ENCODE measurements around the gene ABCA7. TPM values are rescaled to one million over a fixed set of nuclear protein-coding genes. Genes with fewer than 3 reads are reported as not detected.

ABCA7 gene
- total and polyA plus RNA-seq, 2 of the 8 experiments (the other 6 are each of a cell fraction or from before 2014, with no cell fraction given) = 10.4 to 25.6 TPM

GRCh38 chr19:1009981-1010538 lies 29.8 kb upstream of the ABCA7 start (continued):
- no peak for TF ChIP-seq KDM5A (IDR thresholded peaks at IDR 0.05; ENCODE audit: low read length)
- no peak for TF ChIP-seq PHF8 (conservative IDR thresholded peaks at IDR 0.05; ENCODE audit: low read depth, low read length)
- TF ChIP-seq SIX5 (IDR thresholded peaks at IDR 0.05; ENCODE audit: low read depth, low read length) = no peak
